PC-3 (cell line): ENCODE results near the gene DEK. TPM values are rescaled to one million over a fixed set of nuclear protein-coding genes. Genes with fewer than 3 reads are reported as not detected.
A peak's percentile ranks its signal among the peaks of the same experiment; 100 is the strongest.

Experiments used
- ATAC-seq: fragments of 200-7000 bp; cut with Tn5 transposase; 2 replicates; pipeline ENCODE4 v1.9.1; 2020; ENCODE audit warnings: mild to moderate bottlenecking, moderate library complexity
- BruUV-seq: library from RNA; stranded (reverse); fragments of 400-500 nt; replicated peaks from 2 replicates; lab custom pipeline; 2021; lab: Mats Ljungman, UMichigan
- CTCF ChIA-PET: fragments of 300-600 bp; sonication (Branson Sonifier 250); formaldehyde crosslinking; loops from one replicate; lab custom pipeline; 2022; ENCODE audit warnings: antibody characterized with exemption; lab: Charles Lee
- POLR2A ChIA-PET: fragments of 300-600 bp; sonication (Branson Sonifier 250); formaldehyde crosslinking; loops from one replicate; lab custom pipeline; 2022; ENCODE audit warnings: antibody characterized with exemption; ENCODE audit not compliant: unreplicated experiment; lab: Charles Lee
- DNase-seq: peaks from one replicate; pipeline ENCODE4 v3.0.0-alpha.2; 2015
- H2AFZ ChIP-seq: fragments of 300-600 bp; sonication (generic); 2 replicates; pipeline ENCODE4 v1.6.0; 2016; ENCODE audit warnings: antibody characterized with exemption, low read length
- H3F3A ChIP-seq: fragments of 300-600 bp; sonication (generic); one replicate; pipeline ENCODE4 v1.6.0; 2017; ENCODE audit warnings: antibody characterized with exemption, low read length, control low read depth, mild to moderate bottlenecking; ENCODE audit not compliant: unreplicated experiment
- H3K27ac ChIP-seq: fragments of 300-600 bp; sonication (generic); 2 replicates; pipeline ENCODE4 v1.5.1; 2016; ENCODE audit warnings: mild to moderate bottlenecking, low read length
- H3K27me3 ChIP-seq: fragments of 300-600 bp; sonication (generic); 2 replicates; pipeline ENCODE4 v1.6.1; 2016; ENCODE audit warnings: low read length, mixed read lengths
- H3K36me3 ChIP-seq: fragments of 300-600 bp; sonication (generic); 2 replicates; pipeline ENCODE4 v1.6.1; 2016; ENCODE audit warnings: low read depth, mixed run types, low read length, mixed read lengths
- H3K4me1 ChIP-seq: fragments of 300-600 bp; sonication (generic); 2 replicates; pipeline ENCODE4 v1.5.1; 2016; ENCODE audit warnings: low read length; ENCODE audit not compliant: insufficient read depth
- H3K4me2 ChIP-seq: fragments of 300-600 bp; sonication (generic); 2 replicates; pipeline ENCODE4 v1.6.0; 2016; ENCODE audit warnings: low read length
- H3K4me3 ChIP-seq: fragments of 300-600 bp; sonication (generic); 2 replicates; pipeline ENCODE4 v1.5.1; 2016; ENCODE audit warnings: mild to moderate bottlenecking, low read length, mixed read lengths
- H3K79me2 ChIP-seq: fragments of 300-600 bp; sonication (generic); 2 replicates; pipeline ENCODE4 v1.6.1; 2017; ENCODE audit warnings: low read length, mixed read lengths
- H3K9ac ChIP-seq: fragments of 300-600 bp; sonication (generic); 2 replicates; pipeline ENCODE4 v1.6.0; 2016; ENCODE audit warnings: mild to moderate bottlenecking, low read length
- H3K9me2 ChIP-seq: fragments of 300-600 bp; sonication (generic); replicated peaks from 2 replicates; pipeline ENCODE4 v1.6.1; 2016; ENCODE audit warnings: mixed run types, low read length, mixed read lengths
- H3K9me3 ChIP-seq: fragments of 300-600 bp; sonication (generic); 2 replicates; pipeline ENCODE4 v1.6.1; 2016; ENCODE audit warnings: low read length, mixed read lengths
- H4K20me1 ChIP-seq: fragments of 300-600 bp; sonication (generic); 2 replicates; pipeline ENCODE4 v1.6.1; 2016; ENCODE audit warnings: low read length, mixed read lengths
- CTCF ChIP-seq: fragments of 300-600 bp; sonication (generic); conservative IDR thresholded peaks from 2 replicates; pipeline ENCODE4 v1.5.1; 2017; ENCODE audit warnings: antibody characterized with exemption, low read depth, mild to moderate bottlenecking, low read length
- EZH2 ChIP-seq: fragments of 300-600 bp; sonication (generic); IDR thresholded peaks from one replicate; pipeline ENCODE4 v1.6.1; 2017; ENCODE audit warnings: antibody characterized with exemption, mild to moderate bottlenecking, low read length; ENCODE audit not compliant: unreplicated experiment
- EZH2phosphoT487 ChIP-seq: fragments of 300-600 bp; sonication (generic); IDR thresholded peaks from 2 replicates; pipeline ENCODE4 v1.6.1; 2018; ENCODE audit warnings: mild to moderate bottlenecking, antibody characterized with exemption, low read length, borderline replicate concordance
- intact Hi-C: fragments of 100-400 bp; cut with micrococcal nuclease; formaldehyde crosslinking; loops from 2 replicates; pipeline ENCODE4 v1.9.0; 2023
- total RNA-seq: library from RNA; depleted of rRNA; stranded (reverse); fragments of >200 nt; gene quantifications from 2 replicates; pipeline ENCODE4 v1.2.3, GENCODE V29; 2014

The DEK gene
- total RNA-seq, 1 experiment from 2014 or later: 155 TPM

- Histone ChIP-seq H3F3A (peaks cover 5% of the 10 kb centered on the region), H3K4me1 (peaks cover 33% of the 10 kb centered on the region), H3K79me2 (peaks cover 89% of the 10 kb centered on the region), H3K27me3 (no peaks in the 10 kb centered on the region), H3K4me2 (peak overlapping the region; percentile 93), H3K9me2 (no peaks in the 10 kb centered on the region), H2AFZ (no peak overlapping the region), H3K9me3 (no peaks in the 10 kb centered on the region), H3K9ac (peak overlapping the region; percentile 63), H3K36me3 (peaks cover 50% of the 10 kb centered on the region), H4K20me1 (peaks cover 63% of the 10 kb centered on the region), H3K4me3 (peak overlapping the region; percentile 76), H3K27ac (peak overlapping the region; percentile 93)
- BruUV-seq: no TSS peak
- ChIA-PET POLR2A (interaction anchor here (0.6 kb wide), 1 partner anchor 105 kb away, joined by 3 read pairs; the partner anchor contains the start of gene TPMT), CTCF (interaction anchor here (0.6 kb wide), 1 partner anchor 119 kb away, joined by 6 read pairs; no protein-coding TSS in a partner anchor)
- peak; percentile 78 for DNase-seq
- ATAC-seq: peak; percentile 51
- intact Hi-C loops: loop anchor here (2.0 to 5.0 kb wide), 4 partner anchors 19 to 242 kb away; partner anchors contain the start of gene RNF144B
- no peak for TF ChIP-seq EZH2phosphoT487
- TF ChIP-seq CTCF: no peak
- no peak for TF ChIP-seq EZH2
Observed at GRCh38 chr6:18259675-18260447, 4.5 kb downstream of the DEK start.

- Histone ChIP-seq H3K9me2 (no peaks in the 10 kb centered on the region), H3F3A (no peaks in the 10 kb centered on the region), H3K4me2 (no peak overlapping the region), H4K20me1 (peaks cover 37% of the 10 kb centered on the region), H3K36me3 (peaks cover 82% of the 10 kb centered on the region), H3K4me1 (peaks cover 5% of the 10 kb centered on the region), H2AFZ (no peak overlapping the region), H3K9ac (no peak overlapping the region), H3K4me3 (no peak overlapping the region), H3K79me2 (peaks cover 88% of the 10 kb centered on the region), H3K27me3 (no peaks in the 10 kb centered on the region), H3K27ac (no peak overlapping the region), H3K9me3 (no peaks in the 10 kb centered on the region)
- POLR2A ChIA-PET: no interaction called here
- CTCF ChIA-PET: no interaction called here
- intact Hi-C loops: no loop called here
- TF ChIP-seq EZH2phosphoT487: no peak
- no peak for TF ChIP-seq EZH2
- no peak for TF ChIP-seq CTCF
- BruUV-seq: TSS peak; percentile 4
- ATAC-seq: no peak
- no peak for DNase-seq
Observed at GRCh38 chr6:18254793-18255192, 9.5 kb downstream of the DEK start.

- peaks cover 85% of the 10 kb centered on the region for H3K79me2 ChIP-seq
Observed at GRCh38 chr6:18253635-18254034, 10.7 kb downstream of the DEK start.

More at GRCh38 chr6:18253635-18254034, 10.7 kb downstream of the DEK start:
- Histone ChIP-seq H3K9ac (no peak overlapping the region), H3K4me2 (no peak overlapping the region), H3K27ac (no peak overlapping the region), H3K4me3 (no peak overlapping the region), H3K36me3 (peaks cover 85% of the 10 kb centered on the region), H3K27me3 (no peaks in the 10 kb centered on the region), H3K9me2 (no peaks in the 10 kb centered on the region), H4K20me1 (peaks cover 31% of the 10 kb centered on the region), H3K4me1 (no peaks in the 10 kb centered on the region), H3F3A (no peaks in the 10 kb centered on the region), H2AFZ (no peak overlapping the region), H3K9me3 (no peaks in the 10 kb centered on the region)
- ATAC-seq: no peak
- ChIA-PET POLR2A (no interaction called here), CTCF (no interaction called here)
- intact Hi-C loops: no loop called here
- no TSS peak for BruUV-seq
- DNase-seq: no peak
- no peak for TF ChIP-seq EZH2
- no peak for TF ChIP-seq EZH2phosphoT487
- no peak for TF ChIP-seq CTCF
